Gastrocnemius medialis (tissue), 4 donors: Measurements from ENCODE around the gene SCRT2. TPM values are rescaled to one million over a fixed set of nuclear protein-coding genes. Genes with fewer than 3 reads are reported as not detected.

ENCODE experiments used
- ATAC-seq, 2 donors: fragments of 150-250 bp; one replicate each; pipeline ENCODE4 v1.9.1; 2016
- DNase-seq, 2 donors: peaks; one replicate each; pipeline ENCODE4 v3.0.0-alpha.2; 2019
- H3K27ac ChIP-seq, 4 donors: fragments of 200-600 bp; sonication (generic); 1 replicate in 1 of 4; 2 replicates in 3 of 4; pipeline ENCODE4 v1.5.1; 2016 to 2018; ENCODE audit warnings: mild to moderate bottlenecking in 2 of 4, moderate library complexity in 1 of 4
- H3K27me3 ChIP-seq, 3 donors: fragments of 200-600 bp; sonication (generic) in 2 of 3; 1 replicate in 1 of 3; 2 replicates in 2 of 3; pipeline versions ENCODE4 v1.5.1 to v1.6.0; 2016 to 2019; ENCODE audit warnings: mild to moderate bottlenecking in 1 of 3, moderate library complexity in 1 of 3
- H3K36me3 ChIP-seq, 2 donors: fragments of 200-600 bp; sonication (generic) in 1 of 2; one replicate each; pipeline ENCODE4 v1.5.1; 2017 to 2018
- H3K4me1 ChIP-seq, 2 donors: fragments of 200-600 bp; sonication (generic) in 1 of 2; one replicate each; pipeline ENCODE4 v1.5.1; 2016 to 2017; ENCODE audit warnings: mild to moderate bottlenecking in 2 of 2
- H3K4me3 ChIP-seq, 4 donors: fragments of 200-600 bp; sonication (generic) in 3 of 4; 1 replicate in 1 of 4; 2 replicates in 3 of 4; pipeline ENCODE4 v1.5.1; 2016 to 2019; ENCODE audit warnings: mild to moderate bottlenecking in 2 of 4
- H3K9me3 ChIP-seq, 3 donors: fragments of 200-600 bp; sonication (generic) in 2 of 3; 1 replicate in 1 of 3; 2 replicates in 2 of 3; pipeline ENCODE4 v1.5.1; 2016 to 2019
- CTCF ChIP-seq, 5 experiments: fragments of 450-650 bp in 3 of 5; fragments of 200-600 bp in 2 of 5; sonication (generic) in 2 of 5; IDR thresholded peaks in 4 of 5; conservative IDR thresholded peaks in 1 of 5; 1 replicate in 4 of 5; 2 replicates in 1 of 5; pipeline ENCODE4 v1.5.1; 2016 to 2019; ENCODE audit warnings: antibody characterized with exemption in 5 of 5, mild to moderate bottlenecking in 3 of 5, moderate library complexity in 3 of 5
- POLR2A ChIP-seq, 2 donors: fragments of 450-650 bp; IDR thresholded peaks; one replicate each; pipeline ENCODE4 v1.6.1; 2017; ENCODE audit warnings: antibody characterized with exemption in 2 of 2, mild to moderate bottlenecking in 2 of 2, moderate library complexity in 2 of 2
- in situ Hi-C, 4 donors: fragments of 200-750 bp; cut with MboI; loops; one replicate each; pipeline versions ENCODE4 v1.15.0 to v1.8.0; 2017; ENCODE audit warnings: low sequenced_read_pairs in 4 of 4
- intact Hi-C: fragments of 100-400 bp; cut with DNase I; formaldehyde crosslinking; loops from one replicate; pipeline ENCODE4 v1.15.1; 2023; ENCODE audit warnings: low total_unique reads
- total RNA-seq, 4 donors: library from RNA; depleted of rRNA; stranded (reverse); fragments of >200 nt; gene quantifications; one replicate each; pipeline versions ENCODE4 v1.1.0 to v1.2.3, GENCODE V29; 2016

The SCRT2 gene
- total RNA-seq, 4 donors from 2014 or later: not detected

- no peak for TF ChIP-seq CTCF (IDR thresholded peaks at IDR 0.05 in 4 of 5, conservative IDR thresholded peaks at IDR 0.05 in 1 of 5)
- TF ChIP-seq POLR2A (IDR thresholded peaks at IDR 0.05): no peak
- in situ Hi-C loops (no loop called here), intact Hi-C loops (no loop called here)
- H3K27ac ChIP-seq: no peak overlapping the region
- no peak for DNase-seq
- peaks cover 9 to 16% of the 10 kb centered on the region in 2 donors for H3K4me1 ChIP-seq
- H3K9me3 ChIP-seq: no peaks in the 10 kb centered on the region
- H3K27me3 ChIP-seq: peaks cover 33 to 48% (median 38%) of the 10 kb centered on the region in 3 donors
- no peaks in the 10 kb centered on the region for H3K36me3 ChIP-seq
- ATAC-seq: no peak
- no peak overlapping the region for H3K4me3 ChIP-seq
Measured at GRCh38 chr20:677957-678356, 2.4 kb upstream of the SCRT2 start.

- TF ChIP-seq POLR2A (IDR thresholded peaks at IDR 0.05) (no peak), CTCF (IDR thresholded peaks at IDR 0.05 in 4 of 5, conservative IDR thresholded peaks at IDR 0.05 in 1 of 5) (no peak)
- ATAC-seq: no peak
Measured at GRCh38 chr20:676967-677366, 1.4 kb upstream of the SCRT2 start.

GRCh38 chr20:676315-676937 is 824 bp upstream of the SCRT2 start:
- no peaks in the 10 kb centered on the region for H3K36me3 ChIP-seq
- ATAC-seq (no peak), DNase-seq (no peak)
- no peaks in the 10 kb centered on the region for H3K9me3 ChIP-seq
- TF ChIP-seq POLR2A (IDR thresholded peaks at IDR 0.05): no peak
- no peak for TF ChIP-seq CTCF (IDR thresholded peaks at IDR 0.05 in 4 of 5, conservative IDR thresholded peaks at IDR 0.05 in 1 of 5)
- no peak overlapping the region for H3K27ac ChIP-seq
- in situ Hi-C loops: no loop called here
- intact Hi-C loops: no loop called here
- peaks cover 9 to 16% of the 10 kb centered on the region in 2 donors for H3K4me1 ChIP-seq
- H3K4me3 ChIP-seq: peak overlapping the region in 1 of 4 donors; percentile 12
- peaks cover 33 to 53% (median 50%) of the 10 kb centered on the region in 3 donors for H3K27me3 ChIP-seq

More at GRCh38 chr20:676967-677366, 1.4 kb upstream of the SCRT2 start:
- no peak overlapping the region for H3K27ac ChIP-seq
- H3K36me3 ChIP-seq: no peaks in the 10 kb centered on the region
- intact Hi-C loops (no loop called here), in situ Hi-C loops (no loop called here)
- peaks cover 32 to 51% (median 45%) of the 10 kb centered on the region in 3 donors for H3K27me3 ChIP-seq
- H3K9me3 ChIP-seq: no peaks in the 10 kb centered on the region
- DNase-seq: no peak
- peaks cover 9 to 16% of the 10 kb centered on the region in 2 donors for H3K4me1 ChIP-seq
- no peak overlapping the region for H3K4me3 ChIP-seq

- no peaks in the 10 kb centered on the region for H3K9me3 ChIP-seq
- H3K27ac ChIP-seq: no peak overlapping the region
- no peaks in the 10 kb centered on the region for H3K36me3 ChIP-seq
- H3K4me3 ChIP-seq: no peak overlapping the region
- in situ Hi-C loops: no loop called here
- H3K27me3 ChIP-seq: peaks cover 24 to 45% (median 43%) of the 10 kb centered on the region in 3 donors
- TF ChIP-seq POLR2A (IDR thresholded peaks at IDR 0.05): no peak
- no peak for TF ChIP-seq CTCF (IDR thresholded peaks at IDR 0.05 in 4 of 5, conservative IDR thresholded peaks at IDR 0.05 in 1 of 5)
- DNase-seq (no peak), ATAC-seq (peak in 1 of 2 donors; percentile 13)
- H3K4me1 ChIP-seq: peaks cover 9 to 16% of the 10 kb centered on the region in 2 donors
- intact Hi-C loops: no loop called here
Measured at GRCh38 chr20:675033-675452, 559 bp downstream of the SCRT2 start.
